ENCODE data around the gene PIF1. TPM values are rescaled to one million over a fixed set of nuclear protein-coding genes. Genes with fewer than 3 reads are reported as not detected.

PIF1 gene
- total RNA-seq, 1 donor from 2014 or later, result 2.3 TPM

DNA sequence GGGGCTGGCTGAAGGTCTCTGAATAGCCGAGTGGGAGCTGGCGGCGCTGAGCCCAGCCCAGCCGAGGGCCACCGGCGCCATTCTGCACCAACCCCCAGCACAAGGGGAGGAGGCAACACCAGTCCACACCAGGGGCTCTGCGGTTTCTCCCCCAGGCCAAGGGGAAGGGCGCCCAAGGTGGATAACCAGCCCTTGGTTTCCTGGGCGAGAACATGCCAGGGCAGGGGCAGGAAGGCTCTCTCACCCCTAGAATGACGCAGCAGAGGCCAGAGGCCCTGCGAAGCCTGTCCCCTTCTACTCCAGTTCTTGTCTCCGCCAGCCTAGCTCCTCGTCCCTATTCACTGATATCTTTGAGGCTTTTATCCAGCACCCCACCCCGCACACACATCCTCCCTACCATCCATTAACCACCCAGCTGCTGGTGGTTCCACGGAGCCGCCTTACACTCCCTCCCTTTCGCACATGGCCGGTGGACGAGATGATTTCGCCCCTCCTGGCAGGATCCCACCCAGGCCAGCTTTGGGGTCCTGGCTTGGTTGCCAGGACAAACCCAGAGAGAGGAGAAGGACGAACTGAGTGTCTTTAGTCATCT is 51.3 kb downstream of the PIF1 start:
- DNase-seq (ENCODE audit: low read depth), result no peak
- H3K27me3 ChIP-seq (ENCODE audit: control insufficient read depth, insufficient read depth, low read length), result peaks cover 11% of the 10 kb centered on the region
- peak overlapping the region; percentile 55 for H3K4me3 ChIP-seq (ENCODE audit: low read depth, low read length)
- H3K36me3 ChIP-seq (ENCODE audit: control insufficient read depth, insufficient read depth, low read length), result no peaks in the 10 kb centered on the region
- TF ChIP-seq CTCF (IDR thresholded peaks at IDR 0.05; ENCODE audit: insufficient read depth, low read length, poor library complexity, severe bottlenecking), result no peak

GRCh38 chr15:64773606-64774005 is 51.8 kb downstream of the PIF1 start:
- H3K27me3 ChIP-seq (ENCODE audit: control insufficient read depth, insufficient read depth, low read length), result peaks cover 11% of the 10 kb centered on the region
- no peak overlapping the region for H3K4me3 ChIP-seq (ENCODE audit: low read depth, low read length)
- no peak for DNase-seq (ENCODE audit: low read depth)
- no peak for TF ChIP-seq CTCF (IDR thresholded peaks at IDR 0.05; ENCODE audit: insufficient read depth, low read length, poor library complexity, severe bottlenecking)
- no peaks in the 10 kb centered on the region for H3K36me3 ChIP-seq (ENCODE audit: control insufficient read depth, insufficient read depth, low read length)

- Histone ChIP-seq H3K27me3 (ENCODE audit: control insufficient read depth, insufficient read depth, low read length) (peaks cover 11% of the 10 kb centered on the region), H3K4me3 (ENCODE audit: low read depth, low read length) (no peak overlapping the region), H3K36me3 (ENCODE audit: control insufficient read depth, insufficient read depth, low read length) (no peaks in the 10 kb centered on the region)
- no peak for TF ChIP-seq CTCF (IDR thresholded peaks at IDR 0.05; ENCODE audit: insufficient read depth, low read length, poor library complexity, severe bottlenecking)
- DNase-seq (ENCODE audit: low read depth), result no peak
Measured at GRCh38 chr15:64772964-64773363, 52.5 kb downstream of the PIF1 start.

DNA sequence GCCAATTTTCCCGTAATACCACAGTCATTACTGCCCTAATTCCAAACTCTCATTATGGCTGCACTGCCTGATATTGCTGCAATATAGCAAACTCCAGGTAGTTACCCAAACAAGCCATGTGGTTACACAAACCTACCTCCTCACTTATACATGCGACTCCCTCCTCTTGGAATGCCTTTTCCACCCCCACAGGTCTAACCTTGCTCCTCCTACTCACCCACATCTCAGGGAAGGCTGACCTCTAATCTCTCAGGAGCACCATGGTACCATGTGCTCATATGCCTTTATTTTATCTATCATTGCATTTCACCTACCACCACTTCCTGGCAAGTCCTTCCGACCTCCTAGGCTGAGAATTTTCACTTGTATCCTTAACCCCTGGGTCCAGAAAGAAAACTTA is 53.0 kb downstream of the PIF1 start:
- no peak for TF ChIP-seq CTCF (IDR thresholded peaks at IDR 0.05; ENCODE audit: insufficient read depth, low read length, poor library complexity, severe bottlenecking)
- H3K4me3 ChIP-seq (ENCODE audit: low read depth, low read length), result no peak overlapping the region
- H3K27me3 ChIP-seq (ENCODE audit: control insufficient read depth, insufficient read depth, low read length), result peaks cover 11% of the 10 kb centered on the region
- no peaks in the 10 kb centered on the region for H3K36me3 ChIP-seq (ENCODE audit: control insufficient read depth, insufficient read depth, low read length)
- no peak for DNase-seq (ENCODE audit: low read depth)

GRCh38 chr15:64770626-64771025 is 54.8 kb downstream of the PIF1 start:
- Histone ChIP-seq H3K27me3 (ENCODE audit: control insufficient read depth, insufficient read depth, low read length) (peaks cover 2% of the 10 kb centered on the region), H3K4me3 (ENCODE audit: low read depth, low read length) (no peak overlapping the region), H3K36me3 (ENCODE audit: control insufficient read depth, insufficient read depth, low read length) (no peaks in the 10 kb centered on the region)
- DNase-seq (ENCODE audit: low read depth), result no peak
- no peak for TF ChIP-seq CTCF (IDR thresholded peaks at IDR 0.05; ENCODE audit: insufficient read depth, low read length, poor library complexity, severe bottlenecking)

- Histone ChIP-seq H3K4me3 (ENCODE audit: low read depth, low read length) (no peak overlapping the region), H3K27me3 (ENCODE audit: control insufficient read depth, insufficient read depth, low read length) (no peaks in the 10 kb centered on the region), H3K36me3 (ENCODE audit: control insufficient read depth, insufficient read depth, low read length) (no peaks in the 10 kb centered on the region)
- no peak for TF ChIP-seq CTCF (IDR thresholded peaks at IDR 0.05; ENCODE audit: insufficient read depth, low read length, poor library complexity, severe bottlenecking)
- DNase-seq (ENCODE audit: low read depth), result no peak
Measured at GRCh38 chr15:64767203-64767602, 58.2 kb downstream of the PIF1 start.

Data from kidney epithelial cell (primary cell).